ENCODE results near the gene RPS6KA2.
A peak's percentile ranks its signal among the peaks of the same experiment; 100 is the strongest.
"Not testable (repeated sequence)": the region's sequence is repeated elsewhere in the genome, so short reads cannot be mapped to it uniquely, and the experiment has no call there.

RPS6KA2 gene

DNA sequence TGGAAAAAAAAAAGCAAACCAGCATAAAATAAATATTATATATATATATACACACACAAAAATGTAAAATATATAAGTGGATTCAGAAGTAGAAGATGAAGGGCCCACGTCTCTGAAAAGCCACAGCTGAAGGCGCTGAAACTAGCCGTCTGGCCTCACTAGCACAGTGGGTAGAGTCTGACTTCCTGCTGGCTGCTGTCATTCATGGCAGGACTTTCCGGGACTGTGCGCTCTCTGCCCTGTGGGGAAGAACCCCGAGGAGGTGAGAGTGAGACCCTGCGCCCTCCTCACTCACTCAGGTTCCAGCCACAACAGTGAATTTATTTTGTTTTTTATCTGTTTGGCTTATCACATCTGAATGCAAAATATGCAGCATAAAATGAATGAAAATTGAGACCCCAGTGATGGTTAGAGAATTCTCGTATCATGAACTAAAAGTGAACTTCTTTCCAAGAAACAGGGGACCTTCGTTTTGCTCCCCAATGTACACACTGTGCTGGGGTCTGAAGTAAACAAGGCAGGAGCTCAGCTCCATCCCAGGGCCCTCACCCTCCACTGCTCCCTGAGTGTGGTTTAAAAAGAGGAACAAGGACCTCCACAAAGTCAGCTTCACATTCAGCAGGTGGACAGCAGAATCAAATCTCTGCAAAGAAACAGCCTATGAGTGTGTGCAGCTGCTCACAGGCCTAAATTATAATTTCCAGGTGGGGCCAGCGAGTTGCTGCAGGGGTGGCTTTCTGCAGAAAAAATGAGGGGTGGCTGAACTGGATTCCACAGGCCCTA lies 39.2 kb downstream of the RPS6KA2 start:
- TF ChIP-seq, protein P1, sequence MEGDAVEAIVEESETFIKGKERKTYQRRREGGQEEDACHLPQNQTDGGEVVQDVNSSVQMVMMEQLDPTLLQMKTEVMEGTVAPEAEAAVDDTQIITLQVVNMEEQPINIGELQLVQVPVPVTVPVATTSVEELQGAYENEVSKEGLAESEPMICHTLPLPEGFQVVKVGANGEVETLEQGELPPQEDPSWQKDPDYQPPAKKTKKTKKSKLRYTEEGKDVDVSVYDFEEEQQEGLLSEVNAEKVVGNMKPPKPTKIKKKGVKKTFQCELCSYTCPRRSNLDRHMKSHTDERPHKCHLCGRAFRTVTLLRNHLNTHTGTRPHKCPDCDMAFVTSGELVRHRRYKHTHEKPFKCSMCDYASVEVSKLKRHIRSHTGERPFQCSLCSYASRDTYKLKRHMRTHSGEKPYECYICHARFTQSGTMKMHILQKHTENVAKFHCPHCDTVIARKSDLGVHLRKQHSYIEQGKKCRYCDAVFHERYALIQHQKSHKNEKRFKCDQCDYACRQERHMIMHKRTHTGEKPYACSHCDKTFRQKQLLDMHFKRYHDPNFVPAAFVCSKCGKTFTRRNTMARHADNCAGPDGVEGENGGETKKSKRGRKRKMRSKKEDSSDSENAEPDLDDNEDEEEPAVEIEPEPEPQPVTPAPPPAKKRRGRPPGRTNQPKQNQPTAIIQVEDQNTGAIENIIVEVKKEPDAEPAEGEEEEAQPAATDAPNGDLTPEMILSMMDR (conservative IDR thresholded peaks at IDR 0.05; ENCODE audit: low read length), result no peak
- no peak for DNase-seq (ENCODE audit: low read depth)
- H3K4me3 ChIP-seq (ENCODE audit: low read length), result no peak overlapping the region

DNA sequence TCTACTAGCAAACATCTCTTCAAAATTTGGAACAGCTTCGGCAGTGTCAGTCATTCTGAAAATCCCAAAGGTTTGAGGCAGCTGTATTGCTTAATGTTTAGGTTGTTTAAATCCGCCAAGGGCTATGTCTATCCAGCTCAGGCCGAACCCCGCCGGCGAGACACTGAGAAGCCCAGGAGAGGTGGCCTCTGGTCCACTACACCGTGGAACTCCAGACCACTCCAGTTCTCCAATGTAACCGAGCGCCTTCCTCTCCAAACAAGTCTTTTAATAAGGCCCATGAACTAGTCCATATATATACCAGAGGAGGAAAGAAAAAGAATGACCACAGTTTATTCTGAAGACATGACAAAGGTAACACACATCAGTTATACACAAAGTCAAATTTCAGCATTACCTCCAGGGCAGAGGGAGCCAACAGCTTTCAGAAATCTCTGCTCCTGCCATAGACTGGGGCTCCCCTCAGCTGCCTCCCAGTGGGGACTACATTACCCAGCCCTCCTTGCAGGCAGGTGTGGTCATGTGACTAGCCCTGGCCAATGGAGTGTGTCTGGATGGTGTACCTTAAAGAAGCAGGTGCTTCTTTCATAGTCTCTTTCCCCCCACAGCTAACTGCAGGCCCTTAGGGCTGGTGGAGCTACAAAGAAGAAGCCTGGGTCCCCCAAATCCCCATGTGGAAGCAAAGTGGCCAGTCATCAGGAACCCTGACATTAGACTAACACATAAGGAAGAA lies 40.5 kb downstream of the RPS6KA2 start, which contains the start of gene RAMACL:
Gene RAMACL, minus strand, starts transcription at position 255 of the 733 bp plus-strand sequence. Its CDS starts 201 bp downstream, at position 54.
- DNase-seq (ENCODE audit: low read depth), result no peak
- no peak within 1 kb of the TSS for H3K4me3 ChIP-seq (ENCODE audit: low read length)
- TF ChIP-seq, protein P1 (conservative IDR thresholded peaks at IDR 0.05; ENCODE audit: low read length), result no peak

DNA sequence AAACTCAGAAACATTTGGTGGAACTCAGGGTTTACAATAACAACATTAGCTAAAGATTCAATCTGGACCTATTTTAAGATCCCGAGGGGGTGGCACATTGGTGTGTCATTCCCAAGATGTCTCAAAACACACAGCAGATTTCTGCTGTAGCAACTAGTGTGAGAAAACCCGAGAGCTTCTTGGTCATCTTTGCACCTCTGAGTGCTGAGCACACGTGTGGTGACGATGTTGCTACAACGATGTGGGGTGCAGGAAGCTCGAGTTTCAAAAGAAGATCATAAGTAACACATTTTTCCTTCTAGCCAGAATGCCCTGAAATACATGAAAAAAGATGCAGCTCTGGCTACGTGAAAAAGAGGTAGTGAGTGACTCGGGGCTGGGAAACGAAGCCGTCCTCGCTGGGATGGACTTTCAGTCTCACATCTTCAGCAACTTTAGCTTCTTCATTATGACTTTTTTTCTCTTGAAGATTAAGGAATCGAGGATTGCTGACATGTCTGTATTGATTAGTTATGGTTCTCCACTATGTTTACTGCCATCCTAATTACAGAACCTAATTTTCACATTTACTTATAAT lies 42.1 kb downstream of the RPS6KA2 start:
- peak; percentile 86 for DNase-seq (ENCODE audit: low read depth)
- TF ChIP-seq, protein P1 (conservative IDR thresholded peaks at IDR 0.05; ENCODE audit: low read length), result no peak
- 0 out of 2 replicates have a peak overlapping the region, but pooled peaks have one; percentile 0 for H3K4me3 ChIP-seq (ENCODE audit: low read length)

DNA sequence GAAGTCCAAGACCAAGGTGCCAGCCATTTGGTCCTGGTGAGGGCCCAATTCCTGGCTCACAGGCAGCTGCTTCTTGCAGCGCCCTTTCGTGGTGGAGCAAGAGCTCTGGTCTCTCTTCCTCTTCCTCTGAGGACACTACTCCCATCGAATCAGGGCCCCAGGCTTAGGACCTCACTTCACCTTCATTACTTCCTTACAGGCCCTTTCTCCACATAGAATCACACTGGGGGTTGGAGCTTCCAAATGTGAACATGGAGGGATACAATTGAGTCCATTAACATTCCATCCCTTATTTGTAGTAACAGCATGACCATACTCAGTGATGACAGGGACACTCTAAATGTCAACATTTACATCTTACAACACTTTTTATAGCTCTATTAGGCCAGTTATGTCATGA lies 42.9 kb downstream of the RPS6KA2 start:
- peak; percentile 75 for DNase-seq (ENCODE audit: low read depth)
- TF ChIP-seq, protein P1 (conservative IDR thresholded peaks at IDR 0.05; ENCODE audit: low read length), result no peak
- no peak overlapping the region for H3K4me3 ChIP-seq (ENCODE audit: low read length)

GRCh38 chr6:166583230-166583965 lies 43.7 kb downstream of the RPS6KA2 start:
- no peak overlapping the region for H3K4me3 ChIP-seq (ENCODE audit: low read length)
- TF ChIP-seq, protein P1 (conservative IDR thresholded peaks at IDR 0.05; ENCODE audit: low read length), result no peak
- no peak for DNase-seq (ENCODE audit: low read depth)

GRCh38 chr6:166582258-166582657 lies 44.8 kb downstream of the RPS6KA2 start:
- TF ChIP-seq, protein P1 (conservative IDR thresholded peaks at IDR 0.05; ENCODE audit: low read length), result no peak
- peak; percentile 75 for DNase-seq (ENCODE audit: low read depth)
- no peak overlapping the region for H3K4me3 ChIP-seq (ENCODE audit: low read length)

DNA sequence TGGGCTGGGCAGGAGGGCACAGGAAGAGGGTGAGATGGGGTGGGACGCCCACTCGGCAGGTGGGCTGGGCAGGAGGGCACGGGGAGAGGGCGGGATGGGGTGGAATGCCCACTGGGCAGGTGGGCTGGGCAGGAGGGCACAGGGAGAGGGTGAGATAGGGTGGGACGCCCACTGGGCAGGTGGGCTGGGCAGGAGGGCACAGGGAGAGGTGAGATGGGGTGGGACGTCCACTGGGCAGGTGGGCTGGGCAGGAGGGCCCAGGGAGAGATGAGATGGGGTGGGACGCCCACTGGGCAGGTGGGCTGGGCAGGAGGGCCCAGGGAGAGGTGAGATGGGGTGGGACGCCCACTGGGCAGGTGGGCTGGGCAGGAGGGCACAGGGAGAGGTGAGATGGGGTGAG lies 45.2 kb downstream of the RPS6KA2 start:
- DNase-seq (ENCODE audit: low read depth); H3K4me3 ChIP-seq (ENCODE audit: low read length): not testable (repeated sequence)

All from AG10803 (cell line).